Smooth muscle cell (in vitro differentiated cells): ENCODE results near the gene GLUL. TPM values are rescaled to one million over a fixed set of nuclear protein-coding genes. Genes with fewer than 3 reads are reported as not detected.

Source experiments
- DNase-seq: peaks from one replicate; lab custom pipeline; 2025; ENCODE audit not compliant: unreplicated experiment; lab: John Stamatoyannopoulos, UW
- H2AFZ ChIP-seq: fragments of 200-600 bp; sonication (generic); 2 replicates; pipeline ENCODE4 v1.6.0; 2016; ENCODE audit warnings: antibody characterized with exemption, low read depth, mild to moderate bottlenecking
- H3F3A ChIP-seq: fragments of 200-600 bp; sonication (generic); 2 replicates; pipeline ENCODE4 v1.6.0; 2017; ENCODE audit warnings: antibody characterized with exemption, low read depth
- H3K27ac ChIP-seq: fragments of 200-600 bp; sonication (generic); 2 replicates; pipeline ENCODE4 v1.5.1; 2016; ENCODE audit warnings: low read depth, mild to moderate bottlenecking
- H3K27me3 ChIP-seq: fragments of 200-600 bp; sonication (generic); 2 replicates; pipeline ENCODE4 v1.6.1; 2016; ENCODE audit warnings: low read depth, mild to moderate bottlenecking
- H3K36me3 ChIP-seq: fragments of 200-600 bp; sonication (generic); 2 replicates; pipeline ENCODE4 v1.5.1; 2016; ENCODE audit warnings: low read depth
- H3K4me1 ChIP-seq: fragments of 200-600 bp; sonication (generic); 2 replicates; pipeline ENCODE4 v1.5.1; 2016; ENCODE audit warnings: low read depth
- H3K4me2 ChIP-seq: fragments of 200-600 bp; sonication (generic); 2 replicates; pipeline ENCODE4 v1.6.0; 2016; ENCODE audit warnings: mild to moderate bottlenecking
- H3K4me3 ChIP-seq: fragments of 200-600 bp; sonication (generic); 2 replicates; pipeline ENCODE4 v1.5.1; 2016; ENCODE audit warnings: mild to moderate bottlenecking
- H3K79me2 ChIP-seq: fragments of 200-600 bp; sonication (generic); 2 replicates; pipeline ENCODE4 v1.6.0; 2016; ENCODE audit warnings: low read depth, mild to moderate bottlenecking
- H3K9ac ChIP-seq: fragments of 200-600 bp; sonication (generic); 2 replicates; pipeline ENCODE4 v1.6.0; 2016; ENCODE audit warnings: low read depth
- H3K9me3 ChIP-seq: fragments of 200-600 bp; sonication (generic); replicated peaks from 2 replicates; pipeline ENCODE4 v1.5.1; 2016; ENCODE audit warnings: low read depth
- H4K20me1 ChIP-seq: fragments of 200-600 bp; sonication (generic); 2 replicates; pipeline ENCODE4 v1.6.0; 2016; ENCODE audit warnings: low read depth
- WGBS: methylation state at CpG from one replicate; pipeline ENCODE4 v1.1.7; 2016; ENCODE audit warnings: low lambda C conversion rate; 5-methylcytosine and 5-hydroxymethylcytosine counted together
- polyA plus RNA-seq: library from polyadenylated mRNA; unstranded; fragments of >200 nt; fragmentation: Nextera tagmentation; extraction: Ambion mirVana; gene quantifications from 2 replicates; pipeline ENCODE4 v1.2.1, GENCODE V29; 2016
- total RNA-seq: library from RNA; depleted of rRNA; stranded (reverse); fragments of >200 nt; gene quantifications from 2 replicates; pipeline ENCODE4 v1.2.3, GENCODE V29; 2014
- TF ChIP-seq, protein P1 (sequence below): fragments of 200-600 bp; sonication (generic); IDR thresholded peaks from 2 replicates; pipeline ENCODE4 v1.5.1; 2017; ENCODE audit warnings: borderline replicate concordance, mild to moderate bottlenecking, antibody characterized with exemption; ENCODE audit not compliant: insufficient read depth, poor library complexity, severe bottlenecking

GLUL gene
- total and polyA plus RNA-seq, 2 experiments from 2014 or later: 108 to 127 TPM

DNA sequence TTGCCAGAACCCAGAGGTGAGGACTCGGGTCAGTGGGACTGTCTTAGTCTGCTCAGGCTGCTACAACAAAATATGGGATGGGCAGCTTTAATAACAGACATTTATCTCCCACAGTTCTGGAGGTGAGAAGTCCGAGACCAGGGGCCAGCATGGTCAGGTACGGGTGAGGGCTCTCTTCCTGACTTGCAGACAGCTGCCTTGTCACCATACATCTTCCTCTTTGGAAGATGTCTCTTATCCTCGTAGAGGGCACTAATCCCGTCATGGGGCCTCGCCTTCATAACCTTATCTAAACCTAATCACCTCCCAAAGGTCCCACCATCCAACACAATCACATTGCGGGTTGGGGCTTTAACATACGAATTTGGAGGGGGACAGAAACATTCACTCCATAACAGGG, 51.9 kb downstream of the GLUL start:
- 95% methylated on average over 8 of the region's 8 CpGs for WGBS
- Histone ChIP-seq H3K27ac (peak overlapping the region; percentile 80), H3K79me2 (no peaks in the 10 kb centered on the region), H3K27me3 (no peaks in the 10 kb centered on the region), H3K36me3 (no peaks in the 10 kb centered on the region), H3K4me1 (peaks cover 8% of the 10 kb centered on the region), H3K9ac (no peak overlapping the region), H3K9me3 (no peaks in the 10 kb centered on the region), H4K20me1 (no peaks in the 10 kb centered on the region), H3K4me3 (no peak overlapping the region), H2AFZ (peak overlapping the region; percentile 81), H3F3A (peaks cover 3% of the 10 kb centered on the region), H3K4me2 (no peak overlapping the region)
- TF ChIP-seq, protein P1, sequence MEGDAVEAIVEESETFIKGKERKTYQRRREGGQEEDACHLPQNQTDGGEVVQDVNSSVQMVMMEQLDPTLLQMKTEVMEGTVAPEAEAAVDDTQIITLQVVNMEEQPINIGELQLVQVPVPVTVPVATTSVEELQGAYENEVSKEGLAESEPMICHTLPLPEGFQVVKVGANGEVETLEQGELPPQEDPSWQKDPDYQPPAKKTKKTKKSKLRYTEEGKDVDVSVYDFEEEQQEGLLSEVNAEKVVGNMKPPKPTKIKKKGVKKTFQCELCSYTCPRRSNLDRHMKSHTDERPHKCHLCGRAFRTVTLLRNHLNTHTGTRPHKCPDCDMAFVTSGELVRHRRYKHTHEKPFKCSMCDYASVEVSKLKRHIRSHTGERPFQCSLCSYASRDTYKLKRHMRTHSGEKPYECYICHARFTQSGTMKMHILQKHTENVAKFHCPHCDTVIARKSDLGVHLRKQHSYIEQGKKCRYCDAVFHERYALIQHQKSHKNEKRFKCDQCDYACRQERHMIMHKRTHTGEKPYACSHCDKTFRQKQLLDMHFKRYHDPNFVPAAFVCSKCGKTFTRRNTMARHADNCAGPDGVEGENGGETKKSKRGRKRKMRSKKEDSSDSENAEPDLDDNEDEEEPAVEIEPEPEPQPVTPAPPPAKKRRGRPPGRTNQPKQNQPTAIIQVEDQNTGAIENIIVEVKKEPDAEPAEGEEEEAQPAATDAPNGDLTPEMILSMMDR: no peak
- DNase-seq: no peak

DNA sequence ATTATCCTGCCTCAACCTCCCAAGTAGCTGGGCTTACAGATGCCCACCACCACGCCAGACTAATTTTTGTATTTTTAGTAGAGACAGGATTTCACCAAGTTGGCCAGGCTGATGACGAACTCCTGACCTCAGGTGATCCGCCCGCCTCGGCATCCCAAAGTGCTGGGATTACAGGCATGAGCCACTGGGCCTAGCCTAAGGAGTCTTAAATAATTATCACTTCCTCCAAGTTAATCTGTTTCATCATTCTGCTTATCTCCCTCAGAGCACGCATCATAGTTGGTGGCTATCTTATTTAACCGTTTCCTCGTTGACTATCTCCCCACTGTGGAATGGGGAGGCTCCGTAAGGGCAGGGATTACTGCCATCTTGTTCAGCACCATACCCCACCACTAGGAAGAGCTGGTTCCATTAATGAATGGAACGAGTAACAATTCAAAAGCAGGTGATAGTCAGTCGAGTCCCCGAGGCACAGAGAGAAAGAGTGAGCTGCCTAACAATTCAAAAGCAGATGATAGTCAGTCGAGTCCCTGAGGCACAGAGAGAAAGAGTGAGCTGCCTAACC, 52.7 kb downstream of the GLUL start:
- H3K27me3 ChIP-seq: no peaks in the 10 kb centered on the region
- peaks cover 3% of the 10 kb centered on the region for H3F3A ChIP-seq
- H3K9me3 ChIP-seq: no peaks in the 10 kb centered on the region
- no peak for DNase-seq
- no peaks in the 10 kb centered on the region for H4K20me1 ChIP-seq
- no peak overlapping the region for H3K4me2 ChIP-seq
- no peak overlapping the region for H2AFZ ChIP-seq
- H3K4me1 ChIP-seq: peaks cover 8% of the 10 kb centered on the region
- H3K36me3 ChIP-seq: no peaks in the 10 kb centered on the region
- no peaks in the 10 kb centered on the region for H3K79me2 ChIP-seq
- 78% methylated on average over 13 of the region's 13 CpGs for WGBS
- no peak overlapping the region for H3K9ac ChIP-seq
- H3K4me3 ChIP-seq: no peak overlapping the region
- TF ChIP-seq, protein P1: no peak
- H3K27ac ChIP-seq: no peak overlapping the region

DNA sequence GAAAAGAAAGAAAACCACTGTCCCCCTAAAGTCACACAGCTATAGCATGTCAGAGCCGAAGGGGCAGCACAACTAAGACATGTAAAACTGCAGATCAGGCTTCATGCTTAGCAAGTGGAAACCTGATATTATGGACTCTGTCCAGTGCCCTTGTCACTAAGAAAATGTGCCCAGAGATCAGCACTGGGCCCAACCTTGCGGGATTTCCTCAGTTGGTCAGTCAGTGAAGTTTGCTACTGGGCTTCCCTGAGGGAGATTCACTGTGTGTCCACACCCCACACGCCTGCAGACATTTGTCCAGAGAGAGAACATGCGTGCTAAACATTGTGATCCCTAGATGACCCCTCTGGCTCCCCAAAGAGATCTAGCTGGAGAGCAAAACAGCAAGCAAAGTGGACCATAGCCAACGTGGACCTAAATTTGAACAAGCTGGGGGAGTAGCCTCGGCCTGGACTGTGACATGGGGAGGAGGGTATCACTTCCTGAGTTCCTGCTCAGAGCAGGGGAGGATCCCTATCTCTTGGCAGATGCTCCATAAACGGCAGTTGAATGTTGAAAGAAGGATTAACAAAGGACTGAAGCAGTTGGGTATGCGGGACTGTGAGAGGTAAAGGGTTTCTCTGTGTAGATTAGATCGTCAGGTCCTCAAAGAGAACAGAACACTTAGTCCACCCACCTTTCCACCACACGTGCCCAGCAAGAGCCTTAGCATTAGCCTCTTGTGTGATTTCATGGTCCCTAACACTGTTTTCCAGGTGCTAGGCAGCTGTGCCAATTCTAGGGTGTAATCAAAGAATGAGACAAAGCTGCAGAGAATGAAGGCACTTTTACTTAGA, 53.6 kb downstream of the GLUL start:
- peaks cover 3% of the 10 kb centered on the region for H3F3A ChIP-seq
- H3K27me3 ChIP-seq: no peaks in the 10 kb centered on the region
- DNase-seq: no peak
- TF ChIP-seq, protein P1: no peak
- H3K27ac ChIP-seq: no peak overlapping the region
- no peaks in the 10 kb centered on the region for H4K20me1 ChIP-seq
- no peak overlapping the region for H2AFZ ChIP-seq
- no peaks in the 10 kb centered on the region for H3K36me3 ChIP-seq
- no peak overlapping the region for H3K9ac ChIP-seq
- no peaks in the 10 kb centered on the region for H3K9me3 ChIP-seq
- H3K4me3 ChIP-seq: no peak overlapping the region
- 54% methylated on average over 10 of the region's 10 CpGs for WGBS
- no peaks in the 10 kb centered on the region for H3K79me2 ChIP-seq
- peaks cover 8% of the 10 kb centered on the region for H3K4me1 ChIP-seq
- no peak overlapping the region for H3K4me2 ChIP-seq
